HAP-1 (cell line): Measurements from ENCODE around the gene TFPI2.
A peak's percentile ranks its signal among the peaks of the same experiment; 100 is the strongest.

Experiments used
- DNase-seq, 2 experiments: peaks; one replicate each; pipeline ENCODE4 v3.0.0-alpha.2; 2016 to 2020; ENCODE audit warnings: low spot score in 2 of 2
- H3K27me3 ChIP-seq: fragments of 250-450 bp; sonication (Bioruptor Pico); 2 replicates; pipeline ENCODE4 v1.5.1; 2020; ENCODE audit warnings: low read depth, mild to moderate bottlenecking, moderate library complexity
- H3K36me3 ChIP-seq: fragments of 250-450 bp; sonication (Bioruptor Pico); replicated peaks from 2 replicates; pipeline ENCODE4 v1.5.1; 2020; ENCODE audit warnings: mild to moderate bottlenecking
- H3K4me1 ChIP-seq: fragments of 250-450 bp; sonication (Bioruptor Pico); 2 replicates; pipeline ENCODE4 v1.5.1; 2020; ENCODE audit warnings: mild to moderate bottlenecking
- H3K4me3 ChIP-seq: fragments of 250-450 bp; sonication (Bioruptor Pico); 2 replicates; pipeline ENCODE4 v1.5.1; 2020; ENCODE audit warnings: mild to moderate bottlenecking, moderate library complexity
- H3K9me3 ChIP-seq: fragments of 250-450 bp; sonication (Bioruptor Pico); 2 replicates; pipeline ENCODE4 v1.5.1; 2020; ENCODE audit warnings: mild to moderate bottlenecking, moderate library complexity
- in situ Hi-C: fragments of 300-500 bp; cut with MboI; formaldehyde crosslinking; loops from 3 replicates; pipeline ENCODE4 v1.14.3; 2020; ENCODE audit warnings: low sequenced_read_pairs, inconsistent platforms, mixed read lengths

Gene TFPI2, protein sequence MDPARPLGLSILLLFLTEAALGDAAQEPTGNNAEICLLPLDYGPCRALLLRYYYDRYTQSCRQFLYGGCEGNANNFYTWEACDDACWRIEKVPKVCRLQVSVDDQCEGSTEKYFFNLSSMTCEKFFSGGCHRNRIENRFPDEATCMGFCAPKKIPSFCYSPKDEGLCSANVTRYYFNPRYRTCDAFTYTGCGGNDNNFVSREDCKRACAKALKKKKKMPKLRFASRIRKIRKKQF

DNA sequence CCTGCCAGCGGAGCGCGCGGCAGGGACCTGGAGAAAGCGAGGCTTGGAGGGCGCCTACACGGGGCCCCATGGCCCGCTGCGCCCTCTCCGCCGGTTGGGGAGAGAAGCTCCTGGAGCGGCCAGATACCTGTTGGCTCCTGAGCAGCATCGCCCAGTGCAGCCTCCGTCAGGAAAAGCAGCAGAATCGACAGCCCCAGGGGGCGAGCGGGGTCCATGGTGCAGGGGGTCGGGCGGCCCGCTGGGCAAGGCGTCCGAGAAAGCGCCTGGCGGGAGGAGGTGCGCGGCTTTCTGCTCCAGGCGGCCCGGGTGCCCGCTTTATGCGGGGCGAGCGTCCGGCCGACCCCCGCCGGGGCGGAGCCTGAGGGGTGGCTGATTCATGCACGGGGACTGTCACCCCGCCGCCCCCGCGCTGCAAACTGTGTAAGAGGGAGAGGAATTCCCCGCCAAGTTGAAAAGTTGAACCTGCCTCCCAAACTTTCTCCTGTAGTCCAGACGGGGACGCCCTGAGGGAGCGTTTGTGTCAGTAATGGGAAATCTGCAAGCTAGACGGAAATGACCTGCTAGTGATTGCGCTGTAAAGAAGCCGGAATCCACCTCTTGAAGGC is at the start of gene TFPI2:
TFPI2 (minus strand) TSS at position 290 of the 605 bp plus-strand sequence; CDS start at position 215, 75 bp downstream.
- in situ Hi-C loops, result no loop called here
- peak within 1 kb of the TSS; percentile 30 for H3K4me3 ChIP-seq
- H3K27me3 ChIP-seq, result peaks cover 39% of the 10 kb centered on the region
- peak in 1 of 2 experiments; percentile 39 for DNase-seq
- no peaks in the 10 kb centered on the region for H3K9me3 ChIP-seq
- no peaks in the 10 kb centered on the region for H3K4me1 ChIP-seq
- H3K36me3 ChIP-seq, result no peaks in the 10 kb centered on the region

- in situ Hi-C loops, result no loop called here
- DNase-seq, result no peak
These were observed 47.7 kb upstream of the TFPI2 start for GRCh38 chr7:93938293-93938692.

DNA sequence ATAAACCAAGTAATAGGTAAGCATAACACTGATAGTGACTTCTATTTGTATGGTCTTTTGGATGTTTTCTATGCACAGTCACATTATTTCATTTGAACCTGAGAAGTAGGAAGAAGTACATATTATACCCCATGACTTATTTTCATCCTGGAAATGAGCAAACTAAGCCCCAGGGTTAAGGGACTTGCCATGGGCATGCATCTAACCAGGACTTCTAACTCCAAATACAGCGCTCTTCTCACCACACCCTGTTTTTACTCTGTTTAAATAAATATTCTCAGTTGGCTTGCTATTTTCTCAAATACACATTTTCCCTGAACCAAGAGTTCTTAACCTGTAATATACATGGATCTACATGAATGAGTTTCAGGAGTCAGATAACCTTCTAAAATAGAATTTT is 47.3 kb upstream of the TFPI2 start:
- H3K36me3 ChIP-seq, result no peaks in the 10 kb centered on the region
- DNase-seq, result no peak
- in situ Hi-C loops, result no loop called here
- no peaks in the 10 kb centered on the region for H3K9me3 ChIP-seq
- no peaks in the 10 kb centered on the region for H3K27me3 ChIP-seq
- no peak overlapping the region for H3K4me3 ChIP-seq
- H3K4me1 ChIP-seq, result no peaks in the 10 kb centered on the region

More at GRCh38 chr7:93938293-93938692, 47.7 kb upstream of the TFPI2 start:
- Histone ChIP-seq H3K4me1 (no peaks in the 10 kb centered on the region), H3K36me3 (no peaks in the 10 kb centered on the region), H3K27me3 (no peaks in the 10 kb centered on the region), H3K4me3 (no peak overlapping the region), H3K9me3 (no peaks in the 10 kb centered on the region)

- Histone ChIP-seq H3K27me3 (no peaks in the 10 kb centered on the region), H3K9me3 (no peaks in the 10 kb centered on the region), H3K4me3 (no peak overlapping the region), H3K4me1 (no peaks in the 10 kb centered on the region), H3K36me3 (no peaks in the 10 kb centered on the region)
- no peak for DNase-seq
- in situ Hi-C loops, result no loop called here
These were observed 44.5 kb upstream of the TFPI2 start for GRCh38 chr7:93935102-93935501.

DNA sequence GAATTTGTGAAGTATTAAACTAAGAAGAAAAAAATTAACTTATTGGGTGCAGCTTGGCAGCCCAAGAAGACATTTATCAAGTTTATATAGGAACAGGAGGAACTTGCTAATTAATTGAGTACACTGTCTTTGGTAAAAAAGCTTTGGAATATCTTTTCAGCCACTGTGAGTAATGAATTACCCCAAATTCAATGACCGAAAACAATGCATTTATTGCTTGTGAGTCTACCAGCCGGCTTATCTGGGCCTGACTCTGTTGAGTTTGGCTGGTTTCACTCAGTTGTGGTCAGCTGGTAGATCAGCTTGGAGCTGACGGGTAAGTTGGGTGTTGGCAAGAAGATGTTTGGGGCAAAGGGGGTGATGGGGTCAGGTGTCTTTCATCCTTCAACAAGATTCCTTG is 42.6 kb upstream of the TFPI2 start:
- no peak overlapping the region for H3K4me3 ChIP-seq
- no peaks in the 10 kb centered on the region for H3K9me3 ChIP-seq
- in situ Hi-C loops, result no loop called here
- H3K36me3 ChIP-seq, result no peaks in the 10 kb centered on the region
- no peaks in the 10 kb centered on the region for H3K27me3 ChIP-seq
- DNase-seq, result no peak
- H3K4me1 ChIP-seq, result no peaks in the 10 kb centered on the region

GRCh38 chr7:93931655-93932054 is 41.1 kb upstream of the TFPI2 start:
- Histone ChIP-seq H3K4me1 (no peaks in the 10 kb centered on the region), H3K4me3 (no peak overlapping the region), H3K9me3 (no peaks in the 10 kb centered on the region), H3K27me3 (no peaks in the 10 kb centered on the region), H3K36me3 (no peaks in the 10 kb centered on the region)
- in situ Hi-C loops, result no loop called here
- DNase-seq, result no peak

DNA sequence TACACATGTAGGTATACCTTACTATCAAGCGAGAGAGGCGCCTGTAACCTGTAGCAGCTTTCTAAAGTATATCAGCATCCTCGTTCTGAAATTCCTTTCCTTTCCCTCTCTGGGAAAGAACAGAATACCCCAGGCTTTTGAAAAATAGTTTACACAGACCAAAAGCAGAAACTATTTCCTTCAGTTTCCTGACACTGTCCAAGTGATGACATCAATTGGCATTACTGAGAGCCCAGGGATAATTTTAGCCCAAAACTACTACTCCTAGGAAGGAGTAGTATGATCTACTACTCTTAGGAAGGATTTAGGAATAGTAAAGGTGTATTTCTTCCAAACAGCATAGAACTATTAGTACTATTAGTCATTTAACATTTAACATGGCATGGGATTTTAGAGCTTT is 37.0 kb upstream of the TFPI2 start:
- Histone ChIP-seq H3K36me3 (no peaks in the 10 kb centered on the region), H3K27me3 (no peaks in the 10 kb centered on the region), H3K4me1 (no peaks in the 10 kb centered on the region), H3K4me3 (no peak overlapping the region), H3K9me3 (no peaks in the 10 kb centered on the region)
- in situ Hi-C loops, result no loop called here
- DNase-seq, result no peak

- in situ Hi-C loops, result no loop called here
These were observed 36.2 kb upstream of the TFPI2 start for GRCh38 chr7:93926800-93927199.

DNA sequence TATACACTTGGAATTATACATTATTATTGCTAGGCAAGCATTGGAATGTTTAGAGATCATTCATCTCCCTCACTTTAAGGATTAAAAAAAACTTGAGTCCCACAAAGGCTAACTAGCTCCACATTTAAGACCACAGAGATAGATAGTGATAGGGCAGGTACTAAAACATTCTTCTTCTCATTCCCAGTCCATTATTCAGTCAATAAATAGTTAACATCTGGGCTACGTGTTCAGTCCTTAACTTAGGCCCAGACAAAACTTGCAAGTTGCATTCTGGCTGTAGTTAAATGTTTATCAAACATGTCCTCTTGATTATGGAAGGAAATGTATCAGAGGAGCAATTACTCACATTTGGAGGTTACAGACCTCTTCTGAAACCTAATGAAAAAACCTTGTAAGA is 33.4 kb upstream of the TFPI2 start:
- in situ Hi-C loops, result no loop called here

More at GRCh38 chr7:93926800-93927199, 36.2 kb upstream of the TFPI2 start:
- Histone ChIP-seq H3K4me3 (no peak overlapping the region), H3K27me3 (no peaks in the 10 kb centered on the region), H3K36me3 (no peaks in the 10 kb centered on the region), H3K4me1 (peaks cover 6% of the 10 kb centered on the region; the same call in 1 of the 2 replicates), H3K9me3 (no peaks in the 10 kb centered on the region)
- DNase-seq, result no peak

GRCh38 chr7:93923296-93923695 is 32.7 kb upstream of the TFPI2 start:
- DNase-seq, result no peak
- Histone ChIP-seq H3K9me3 (no peaks in the 10 kb centered on the region), H3K27me3 (no peaks in the 10 kb centered on the region), H3K36me3 (no peaks in the 10 kb centered on the region), H3K4me3 (no peak overlapping the region), H3K4me1 (peaks cover 6% of the 10 kb centered on the region; the same call in 1 of the 2 replicates)
- in situ Hi-C loops, result no loop called here

More for the DNA sequence above, 33.4 kb upstream of the TFPI2 start:
- H3K4me3 ChIP-seq, result no peak overlapping the region
- no peaks in the 10 kb centered on the region for H3K27me3 ChIP-seq
- H3K36me3 ChIP-seq, result no peaks in the 10 kb centered on the region
- no peaks in the 10 kb centered on the region for H3K9me3 ChIP-seq
- H3K4me1 ChIP-seq, result peaks cover 6% of the 10 kb centered on the region; the same call in 1 of the 2 replicates
- no peak for DNase-seq

GRCh38 chr7:93921607-93922566 is 31.3 kb upstream of the TFPI2 start, which contains the start of gene GNG11:
TSS of gene GNG11 (plus strand) at chr7:93921735. CDS start at chr7:93922138, 403 bp downstream.
- in situ Hi-C loops, result no loop called here

DNA sequence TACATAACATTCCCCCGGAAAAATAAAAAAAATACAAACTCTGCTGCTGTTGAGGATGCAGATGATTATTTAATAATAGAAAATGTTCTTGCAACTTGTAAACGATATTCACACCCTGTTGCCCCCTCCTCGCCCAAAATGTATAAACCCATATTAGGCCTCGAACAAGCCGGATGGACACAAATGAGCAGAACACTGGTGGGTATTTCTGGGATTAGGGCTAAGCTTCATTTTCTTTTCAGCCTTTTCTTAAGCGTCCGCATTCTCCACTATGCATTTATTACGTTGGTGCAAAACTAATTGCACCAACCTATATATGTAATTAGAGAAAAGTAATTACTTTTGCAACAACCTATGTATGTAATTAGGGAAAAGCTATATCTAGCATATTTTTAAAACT is 30.6 kb upstream of the TFPI2 start:
- DNase-seq, result no peak
- in situ Hi-C loops, result no loop called here
- Histone ChIP-seq H3K4me3 (no peak overlapping the region; the same call in 1 of the 2 replicates), H3K27me3 (no peaks in the 10 kb centered on the region), H3K9me3 (no peaks in the 10 kb centered on the region), H3K36me3 (no peaks in the 10 kb centered on the region), H3K4me1 (peaks cover 6% of the 10 kb centered on the region; the same call in 1 of the 2 replicates)

More at GRCh38 chr7:93921607-93922566, 31.3 kb upstream of the TFPI2 start, which contains the start of gene GNG11:
- Histone ChIP-seq H3K4me1 (peaks cover 6% of the 10 kb centered on the region; the same call in 1 of the 2 replicates), H3K9me3 (no peaks in the 10 kb centered on the region), H3K36me3 (no peaks in the 10 kb centered on the region), H3K27me3 (no peaks in the 10 kb centered on the region), H3K4me3 (peak within 1 kb of the TSS; percentile 28)
- DNase-seq, result peak; percentile 17 to 69

- H3K9me3 ChIP-seq, result no peaks in the 10 kb centered on the region
- peaks cover 6% of the 10 kb centered on the region; the same call in 1 of the 2 replicates for H3K4me1 ChIP-seq
- DNase-seq, result no peak
- in situ Hi-C loops, result no loop called here
- H3K27me3 ChIP-seq, result no peaks in the 10 kb centered on the region
- H3K4me3 ChIP-seq, result no peak overlapping the region
- no peaks in the 10 kb centered on the region for H3K36me3 ChIP-seq
These were observed 30.1 kb upstream of the TFPI2 start for GRCh38 chr7:93920496-93921182.
